Measurements from ENCODE around the gene RASA3.

The RASA3 gene

DNA sequence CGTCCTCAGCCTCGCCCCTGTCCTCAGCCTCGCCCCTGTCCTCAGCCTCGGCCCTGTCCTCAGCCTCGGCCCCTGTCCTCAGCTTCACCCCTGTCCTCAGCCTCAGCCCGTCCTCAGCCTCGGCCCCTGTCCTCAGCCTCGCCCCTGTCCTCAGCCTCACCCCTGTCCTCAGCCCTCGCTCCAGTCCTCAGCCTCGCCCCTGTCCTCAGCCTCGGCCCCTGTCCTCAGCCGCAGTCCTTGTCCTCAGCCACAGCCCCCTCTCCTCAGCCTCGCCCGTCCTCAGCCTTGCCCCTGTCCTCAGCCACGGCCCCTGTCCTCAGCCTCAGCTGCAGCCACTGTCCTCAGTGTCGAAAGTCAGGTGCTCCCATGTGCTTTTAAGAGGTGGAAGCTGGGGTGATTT is 169.0 kb downstream of the RASA3 start:
- FAIRE-seq = no peak

DNA sequence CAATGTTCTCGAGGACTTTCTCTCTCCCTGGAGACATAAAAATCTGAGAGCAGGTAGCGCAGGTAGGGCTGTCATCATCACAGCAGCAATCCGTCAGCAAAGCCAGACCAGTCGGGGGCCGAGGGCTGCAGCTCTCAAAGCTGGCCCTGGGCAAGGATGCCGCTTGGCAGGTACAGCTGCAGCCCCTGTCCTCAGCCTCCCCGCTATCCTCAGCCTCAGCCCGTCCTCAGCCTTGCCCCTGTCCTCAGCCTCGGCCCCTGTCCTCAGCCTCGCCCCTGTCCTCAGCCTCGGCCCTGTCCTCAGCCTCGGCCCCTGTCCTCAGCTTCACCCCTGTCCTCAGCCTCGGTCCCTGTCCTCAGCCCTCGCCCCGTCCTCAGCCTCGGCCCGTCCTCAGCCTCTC is 169.4 kb downstream of the RASA3 start:
- no peak for FAIRE-seq

DNA sequence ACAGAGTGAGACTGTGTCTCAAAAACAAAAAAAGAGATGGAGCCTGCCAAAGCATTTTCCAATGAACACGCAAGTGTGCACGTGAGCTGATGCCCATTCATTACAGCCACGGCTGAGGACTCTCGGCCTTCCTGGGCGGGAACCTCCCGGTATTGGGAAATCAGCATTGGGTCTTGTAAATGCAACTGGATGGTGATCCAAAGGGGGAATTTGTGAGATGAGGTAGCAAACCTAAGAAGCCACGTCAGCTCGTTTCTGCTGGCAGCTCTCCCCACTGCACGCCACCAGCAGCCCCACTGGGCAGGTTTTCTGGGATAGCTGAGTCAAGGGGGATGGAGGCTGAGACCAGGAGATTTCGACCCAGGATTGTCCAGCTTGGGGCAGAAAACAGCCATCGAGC is 170.0 kb downstream of the RASA3 start:
- no peak for FAIRE-seq

DNA sequence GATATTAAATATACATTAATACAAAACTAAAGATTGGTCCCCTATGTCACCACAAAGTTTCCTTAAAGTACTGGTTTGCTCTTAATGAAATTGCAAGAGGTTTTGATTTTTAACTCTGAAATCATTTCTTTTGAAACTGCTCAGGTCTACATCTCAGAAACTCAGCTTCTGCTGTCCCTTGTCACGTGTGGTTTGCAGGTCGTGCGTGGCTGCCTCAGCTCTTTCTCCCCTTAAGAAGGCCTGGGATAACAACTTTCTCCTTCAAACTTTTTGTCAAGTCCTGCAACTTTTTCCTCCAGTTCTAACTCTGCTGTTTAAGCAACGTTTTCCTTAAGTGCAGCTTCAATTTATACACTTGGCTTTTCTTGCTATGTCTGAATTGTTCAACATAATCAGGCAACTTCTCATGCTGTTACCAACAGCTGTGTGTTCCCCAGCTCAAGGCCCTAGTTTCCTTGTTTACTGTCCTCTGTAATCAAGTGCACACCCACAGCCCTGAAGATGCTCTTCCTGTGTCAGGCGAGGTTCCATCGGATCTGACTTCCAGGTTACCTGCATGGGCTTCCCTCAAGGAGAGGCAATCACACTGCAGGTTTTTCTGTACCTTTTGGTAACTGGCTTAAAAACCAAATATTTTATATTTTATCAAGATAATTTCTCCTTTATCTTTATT is 172.0 kb downstream of the RASA3 start:
- no peak for FAIRE-seq

DNA sequence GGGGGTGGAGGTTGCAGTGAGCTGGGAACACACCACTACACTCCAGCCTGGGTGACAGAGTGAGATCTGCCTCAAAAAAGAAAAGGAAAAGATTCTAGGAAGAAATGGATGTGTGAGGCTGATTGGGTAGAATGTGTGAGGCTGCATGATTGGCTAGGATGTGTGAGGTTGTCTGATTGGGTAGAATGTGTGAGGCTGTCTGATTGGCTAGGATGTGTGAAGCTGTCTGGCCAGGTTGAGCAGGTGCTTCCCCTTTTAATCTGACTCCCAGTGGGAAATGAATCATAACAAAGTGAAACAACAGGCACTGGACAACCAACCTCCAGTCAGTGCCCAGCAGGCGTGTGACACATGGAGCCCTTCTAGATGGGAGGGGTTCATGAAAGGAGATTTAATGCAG is 173.2 kb downstream of the RASA3 start:
- FAIRE-seq = no peak

DNA sequence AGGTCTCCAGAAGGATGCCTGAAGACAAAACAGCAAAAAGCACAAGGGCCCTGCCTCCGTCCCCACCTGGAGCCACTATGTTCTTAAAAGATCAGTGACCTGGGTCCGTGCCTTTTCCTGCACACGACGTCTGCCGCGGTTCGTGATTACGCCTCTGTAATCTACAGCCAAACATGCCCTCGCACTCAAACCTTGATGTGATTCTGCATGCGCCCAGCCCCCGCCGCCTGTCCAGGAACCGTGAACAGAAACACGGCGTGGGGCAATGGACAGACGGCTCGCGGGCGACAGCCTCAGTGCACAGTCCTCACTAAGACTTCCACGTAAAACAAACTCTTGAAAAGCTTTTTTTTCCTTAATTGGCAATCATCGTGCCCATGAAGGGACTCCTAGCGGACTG is 174.1 kb downstream of the RASA3 start:
- FAIRE-seq = no peak

DNA sequence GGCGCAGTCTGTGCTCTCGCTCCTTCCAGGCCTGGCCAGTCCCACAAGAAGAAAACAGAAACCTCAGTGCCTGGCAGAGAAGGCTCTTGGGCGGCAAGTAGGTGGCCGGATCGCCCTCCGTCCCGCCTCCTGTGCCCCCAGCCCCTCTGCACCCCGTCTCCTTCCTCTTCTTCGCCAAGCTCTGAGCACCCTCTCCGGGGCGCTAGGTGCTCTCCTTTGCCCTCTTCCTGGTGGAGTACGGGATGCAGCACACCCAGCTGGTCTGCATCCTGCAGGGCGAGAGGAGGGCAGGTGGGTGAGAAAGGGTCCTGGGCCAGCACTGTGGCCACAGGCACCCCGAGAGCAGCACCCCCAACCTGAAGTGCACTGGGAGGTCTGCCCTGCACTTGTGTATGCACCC is 175.9 kb downstream of the RASA3 start:
- no peak for FAIRE-seq

DNA sequence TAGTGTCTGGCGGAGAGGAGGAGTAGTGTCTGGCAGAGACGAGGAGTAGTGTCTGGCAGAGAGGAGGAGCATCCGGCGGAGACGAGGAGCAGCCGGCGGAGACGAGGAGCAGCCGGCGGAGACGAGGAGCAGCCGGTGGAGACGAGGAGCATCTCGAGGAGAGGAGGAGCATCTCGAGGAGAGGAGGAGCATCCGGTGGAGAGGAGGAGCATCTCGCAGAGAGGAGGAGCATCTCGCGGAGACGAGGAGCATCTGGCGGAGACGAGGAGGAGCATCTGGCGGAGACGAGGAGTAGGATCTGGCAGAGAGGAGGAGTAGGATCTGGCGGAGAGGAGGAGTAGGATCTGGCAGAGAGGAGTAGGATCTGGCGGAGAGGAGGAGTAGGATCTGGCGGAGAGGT is 176.7 kb downstream of the RASA3 start:
- no peak for FAIRE-seq

DNA sequence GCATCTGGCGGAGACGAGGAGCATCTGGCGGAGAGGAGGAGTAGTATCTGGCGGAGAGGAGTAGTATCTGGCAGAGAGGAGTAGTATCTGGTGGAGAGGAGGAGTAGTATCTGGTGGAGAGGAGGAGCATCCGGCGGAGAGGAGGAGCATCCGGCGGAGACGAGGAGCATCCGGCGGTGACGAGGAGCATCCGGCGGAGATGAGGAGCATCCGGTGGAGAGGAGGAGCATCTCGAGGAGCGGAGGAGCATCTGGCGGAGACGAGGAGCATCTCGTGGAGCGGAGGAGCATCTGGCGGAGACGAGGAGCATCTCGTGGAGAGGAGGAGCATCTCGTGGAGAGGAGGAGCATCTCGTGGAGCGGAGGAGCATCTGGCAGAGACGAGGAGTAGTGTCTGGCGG is 177.2 kb downstream of the RASA3 start:
- FAIRE-seq = no peak

DNA sequence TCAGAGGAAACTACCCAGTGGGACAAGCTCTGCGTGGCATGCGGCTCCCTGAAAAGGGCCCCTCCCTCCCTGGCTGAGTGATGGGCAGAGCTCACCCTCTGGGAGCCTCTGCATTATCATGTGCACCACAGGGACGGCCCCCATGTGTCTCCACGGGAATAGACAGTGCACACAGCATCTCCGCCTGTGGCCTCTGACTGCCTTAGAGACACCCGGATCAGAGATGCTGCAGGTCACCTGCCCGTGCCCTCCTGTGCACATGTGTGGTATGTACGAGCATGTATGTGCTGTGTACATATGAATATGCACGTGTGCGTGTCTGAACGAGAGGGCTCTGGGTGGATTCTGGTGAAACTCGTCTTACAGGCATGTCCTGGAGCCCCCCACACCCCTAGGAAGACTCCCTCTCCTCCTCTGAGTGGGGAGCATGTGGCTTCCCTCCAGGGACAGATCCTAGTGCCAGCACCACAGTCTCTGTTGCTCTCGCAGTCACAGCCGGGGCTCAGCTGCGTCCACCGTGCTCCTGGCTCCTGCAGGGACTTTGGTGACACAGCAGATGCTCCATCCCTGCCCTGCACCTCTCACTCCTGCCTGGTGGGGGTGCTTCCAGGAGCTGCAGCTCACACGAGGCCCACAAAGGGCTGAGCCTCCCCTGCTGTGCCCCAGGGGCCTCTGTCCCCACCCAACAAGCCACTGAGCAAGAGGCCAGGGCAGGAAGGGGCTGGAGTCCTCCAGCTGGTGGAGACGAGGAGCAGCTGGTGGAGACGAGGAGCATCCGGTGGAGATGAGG is 178.2 kb downstream of the RASA3 start:
- FAIRE-seq = no peak

DNA sequence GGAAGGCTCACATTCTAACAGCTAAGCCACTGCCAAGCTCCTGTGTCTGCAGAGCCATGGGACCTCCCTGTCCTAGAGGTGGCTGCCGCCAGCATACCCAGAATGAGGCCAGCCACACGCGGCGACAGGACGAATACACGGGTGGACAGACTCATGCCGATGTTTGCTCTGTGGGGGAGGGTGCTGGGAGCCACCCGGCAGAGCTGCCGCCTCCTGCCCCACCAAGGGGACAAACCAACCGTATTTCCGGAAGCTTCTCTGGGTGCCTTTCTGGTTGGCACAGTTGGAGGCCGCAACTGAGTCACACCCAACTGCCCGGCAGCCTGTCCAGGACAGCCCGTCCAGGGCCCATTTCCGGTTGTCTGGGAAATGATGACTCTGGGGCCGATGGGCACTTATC is 178.9 kb downstream of the RASA3 start:
- no peak for FAIRE-seq

DNA sequence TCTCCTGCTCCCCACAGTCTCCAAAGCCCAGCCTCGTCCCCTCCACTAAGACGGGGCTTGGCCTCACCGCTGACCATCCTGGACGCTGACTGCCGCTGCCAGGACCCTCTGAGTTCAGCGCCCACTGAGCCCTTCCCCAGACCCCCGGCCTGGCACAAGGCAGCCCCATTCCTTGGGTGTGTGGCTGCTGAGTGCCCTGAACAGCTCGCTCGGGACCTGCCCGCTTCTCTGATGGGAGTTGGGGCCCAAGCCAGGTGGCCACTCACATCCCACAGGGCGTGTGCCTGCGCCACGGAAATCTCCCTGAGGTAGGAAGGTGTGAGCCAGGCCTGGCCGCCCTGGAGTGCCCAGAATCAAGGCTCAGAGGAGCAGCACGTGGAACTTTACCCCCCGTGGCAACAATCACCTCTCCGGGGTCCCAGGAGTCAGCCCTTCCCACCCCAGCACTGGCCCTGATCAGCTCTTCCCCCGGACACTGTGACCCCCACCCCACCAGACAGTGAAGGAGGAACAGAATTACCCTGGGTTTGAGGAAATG is 179.4 kb downstream of the RASA3 start:
- no peak for FAIRE-seq

DNA sequence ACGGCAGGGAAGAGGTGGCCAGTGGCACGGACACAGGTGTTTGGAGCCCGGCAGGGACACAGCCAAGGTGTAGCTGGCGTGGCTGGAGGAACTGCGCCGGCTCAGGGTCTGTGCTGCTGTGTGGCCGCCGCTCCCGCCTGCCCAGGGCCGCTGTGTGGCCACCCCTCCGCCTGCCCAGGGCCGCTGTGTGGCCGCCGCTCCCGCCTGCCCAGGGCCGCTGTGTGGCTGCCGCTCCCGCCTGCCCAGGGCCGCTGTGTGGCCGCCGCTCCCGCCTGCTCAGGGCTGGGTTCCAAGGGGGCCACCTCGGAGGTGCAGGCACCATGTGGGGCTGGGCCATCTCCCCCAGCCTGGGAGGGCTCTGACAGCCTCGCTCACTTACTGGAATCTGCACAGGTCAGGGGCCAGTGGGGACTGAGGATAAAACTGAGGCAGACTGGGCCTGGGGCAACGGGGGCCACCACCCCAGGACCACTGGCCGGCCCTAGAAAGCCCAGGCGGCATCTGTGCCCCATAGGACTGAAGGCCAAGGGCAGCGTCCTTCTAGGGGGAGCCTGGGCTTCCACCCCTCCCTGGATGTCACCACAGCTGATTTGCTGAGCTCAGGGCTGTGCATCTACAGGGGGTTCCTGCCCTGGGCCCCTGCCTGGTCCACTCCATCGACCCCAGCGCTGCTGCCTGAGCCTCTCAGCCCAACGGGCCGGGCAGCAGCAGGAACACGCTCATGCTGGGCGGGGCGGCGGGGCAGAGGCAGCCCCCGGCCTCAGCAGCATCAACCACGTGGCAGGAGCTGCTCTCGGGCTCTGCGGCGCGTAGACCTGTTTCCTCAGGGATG is 180.1 kb downstream of the RASA3 start:
- FAIRE-seq = no peak

DNA sequence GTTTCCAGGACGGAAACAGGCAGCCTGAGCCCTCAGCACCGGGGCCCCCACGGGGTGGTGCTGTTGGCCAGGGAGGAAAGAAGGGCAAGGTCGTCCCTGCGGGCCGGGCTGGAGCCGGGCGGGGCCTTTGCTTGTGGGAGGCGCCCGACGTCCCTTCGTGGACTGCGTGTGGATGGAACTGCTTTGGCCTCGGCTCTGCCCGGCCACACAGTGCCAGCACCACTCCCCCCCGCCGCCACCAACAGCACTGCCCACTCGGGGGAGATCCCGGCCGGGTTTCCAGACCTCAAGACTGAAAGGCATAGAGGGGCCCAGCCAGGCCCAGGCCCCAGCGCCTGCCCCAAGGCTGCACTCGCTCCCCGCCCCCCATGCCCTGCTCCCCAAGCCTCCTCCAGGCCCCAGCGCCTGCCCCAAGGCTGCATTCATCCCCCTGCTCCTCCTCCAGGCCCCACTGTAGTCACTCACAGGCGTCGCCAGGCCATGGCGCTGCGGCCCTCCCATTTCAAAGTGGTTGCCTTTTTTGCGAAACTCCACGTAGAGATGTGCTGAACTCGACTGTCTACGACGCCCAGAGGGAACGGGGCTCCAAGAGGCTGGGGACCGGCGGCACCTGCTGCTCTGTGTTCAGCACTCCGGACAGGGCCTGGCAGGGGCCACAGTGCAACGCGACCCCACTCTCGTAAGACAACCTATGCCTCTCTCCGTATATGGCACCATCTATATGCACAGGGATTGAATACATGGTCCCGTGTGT is 181.0 kb downstream of the RASA3 start:
- FAIRE-seq = no peak

DNA sequence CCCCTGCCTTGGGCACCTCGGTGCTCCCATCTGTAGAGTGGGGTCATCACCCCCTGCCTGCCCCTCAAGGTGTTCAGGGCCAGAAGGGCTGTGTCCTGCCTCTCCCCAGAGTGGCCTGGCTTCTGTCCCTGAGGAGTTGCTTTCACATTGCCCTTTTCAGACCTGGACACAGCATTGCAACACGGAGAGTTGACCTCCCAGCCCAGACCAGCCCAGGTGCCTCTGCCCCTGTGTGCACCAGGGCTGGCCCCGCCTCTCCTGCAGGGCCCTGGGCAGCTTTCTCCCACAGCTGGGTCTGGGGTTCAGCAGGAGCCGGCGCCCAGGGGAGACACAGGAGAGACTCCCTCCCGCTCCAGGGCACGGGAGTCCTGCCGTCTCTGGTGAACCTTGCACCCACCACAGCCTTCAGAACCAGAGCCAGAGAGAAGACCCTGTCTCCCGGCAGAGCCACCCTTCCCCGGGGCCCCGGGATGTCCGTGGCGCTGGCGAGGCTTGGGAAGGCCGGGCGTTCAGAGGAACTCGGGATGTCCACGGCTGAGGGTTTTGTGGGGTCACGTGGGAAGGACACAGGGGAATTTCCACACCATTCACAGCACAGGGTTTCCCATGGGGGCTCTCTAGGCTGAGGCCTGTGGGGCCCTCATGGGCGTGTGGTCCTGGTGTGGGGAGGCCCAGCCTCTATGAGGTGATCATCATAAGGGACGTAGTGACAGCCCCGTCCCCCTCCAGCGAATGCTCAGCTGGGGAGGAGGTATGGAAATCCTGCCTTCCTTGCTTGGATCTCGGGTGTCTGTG is 181.8 kb downstream of the RASA3 start:
- no peak for FAIRE-seq

DNA sequence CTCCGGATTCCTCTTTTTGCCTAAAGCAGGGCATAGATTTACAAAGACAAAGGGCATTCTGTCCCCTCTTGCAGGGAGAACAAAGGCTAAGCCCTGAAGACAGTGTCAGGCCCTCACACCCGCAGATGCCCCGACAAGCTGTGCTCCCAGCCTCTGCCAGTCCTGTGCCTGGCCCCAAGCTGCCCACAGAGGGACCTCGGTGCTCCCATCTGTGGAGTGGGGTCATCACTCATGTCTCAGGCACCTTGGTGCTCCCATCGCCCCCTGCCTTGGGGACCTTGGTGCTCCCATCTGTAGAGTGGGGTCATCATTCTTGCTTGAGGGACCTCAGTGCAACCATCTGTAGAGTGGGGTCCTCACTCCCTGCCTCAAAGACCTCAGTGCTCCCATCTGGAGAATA is 182.9 kb downstream of the RASA3 start:
- no peak for FAIRE-seq

DNA sequence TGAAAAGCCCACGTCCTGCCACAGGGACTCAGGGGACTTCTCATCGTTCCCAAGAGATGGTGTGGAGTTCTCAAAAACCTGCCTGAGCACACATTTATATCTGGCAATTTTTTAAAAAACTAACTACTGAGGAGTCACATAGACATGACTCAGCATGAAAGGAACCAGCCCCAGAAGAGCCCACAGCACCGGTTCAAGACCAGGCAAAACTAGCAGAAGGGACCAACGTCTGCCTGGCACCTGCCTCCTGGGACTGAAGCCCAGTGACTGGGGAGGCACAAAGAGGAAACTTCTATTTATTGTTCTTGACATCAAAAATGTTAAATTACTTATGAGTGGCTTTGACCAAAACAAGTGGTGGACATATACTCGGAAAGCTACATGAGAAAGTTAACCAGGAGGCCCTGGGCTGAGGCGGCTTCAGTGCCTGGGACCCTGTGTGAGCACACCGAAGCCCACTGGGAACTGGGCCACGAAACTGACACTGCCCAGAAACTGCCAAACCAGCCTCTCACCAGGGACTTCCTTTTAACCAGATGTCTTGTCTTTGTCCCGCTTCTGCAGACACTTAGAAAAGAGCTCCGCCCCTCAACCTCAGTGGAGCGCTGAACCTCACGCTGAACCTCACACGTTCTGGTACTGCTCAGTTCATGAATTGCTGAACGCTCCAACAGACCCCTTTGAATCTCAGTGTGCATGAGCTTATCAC is 184.2 kb downstream of the RASA3 start:
- no peak for FAIRE-seq

DNA sequence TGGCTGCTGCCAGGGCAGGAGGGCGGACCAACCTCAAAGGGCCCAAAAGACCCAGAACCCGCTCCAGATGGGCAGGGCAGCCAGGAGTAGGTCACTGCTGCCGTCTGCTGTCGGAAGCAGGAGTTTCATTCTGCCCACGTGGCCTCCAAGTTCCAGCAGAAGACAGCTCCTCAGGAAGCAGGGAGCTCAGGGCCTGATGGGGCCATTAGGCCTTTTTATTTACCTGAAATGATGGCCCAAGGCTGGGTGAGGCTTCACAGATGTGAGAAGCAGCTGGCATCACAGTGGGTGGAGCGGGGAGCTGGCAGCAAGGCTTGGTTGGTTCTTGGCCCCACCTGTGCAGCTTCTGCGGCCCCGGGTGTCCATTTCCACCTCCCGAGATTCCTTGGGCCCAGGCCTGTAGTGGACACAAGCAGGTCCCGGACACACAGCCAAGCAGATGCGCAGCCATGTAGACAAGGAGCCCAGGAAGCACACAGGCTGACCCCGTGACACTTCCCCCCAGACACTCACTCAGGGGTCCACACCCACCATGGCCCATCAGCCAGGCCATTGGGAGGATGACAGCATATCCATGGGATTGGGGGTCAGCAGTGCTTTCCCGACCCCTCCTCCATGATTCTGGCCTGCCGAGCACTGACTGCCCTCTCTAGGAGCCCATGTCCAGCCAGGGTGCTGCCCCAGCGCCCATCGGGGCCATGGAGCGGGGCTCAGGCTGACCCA is 185.0 kb downstream of the RASA3 start:
- no peak for FAIRE-seq

DNA sequence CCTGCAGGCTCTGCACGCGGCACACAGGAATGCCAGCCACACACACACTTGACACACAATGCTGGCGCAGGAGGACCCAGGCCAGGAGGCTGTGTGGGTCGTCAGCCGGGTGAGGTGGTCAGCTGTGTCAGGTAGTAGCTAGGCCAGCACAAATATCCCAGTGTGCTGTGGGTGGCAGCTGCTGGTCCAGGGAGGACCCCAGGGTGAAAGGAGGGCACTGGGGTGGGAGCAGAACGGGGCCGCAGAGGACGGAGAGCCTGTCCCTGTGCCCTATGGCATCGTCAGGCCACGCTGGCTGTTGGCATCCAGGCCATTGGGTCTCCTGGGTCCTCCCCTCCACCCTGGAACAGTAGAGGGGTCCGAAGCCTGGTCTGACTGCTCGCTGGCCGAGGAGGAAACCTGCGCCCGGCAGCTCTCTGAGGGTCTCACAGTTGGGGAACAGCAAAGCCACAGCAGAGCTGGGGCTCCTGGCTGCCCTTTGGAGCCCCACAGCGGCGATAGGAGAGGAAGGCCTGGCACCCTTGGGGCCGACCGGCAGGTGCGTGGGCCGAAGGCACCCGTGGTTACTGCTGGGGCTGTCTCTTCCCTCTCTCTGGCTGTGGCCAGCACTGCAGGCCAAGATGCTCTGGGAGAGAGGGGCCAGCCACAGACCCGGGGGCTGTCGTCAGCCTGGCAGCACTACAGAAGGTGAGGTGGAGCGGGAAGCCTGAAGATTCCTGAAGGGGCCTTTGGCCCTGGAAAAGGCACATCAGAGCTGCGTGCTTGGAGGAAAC is 185.8 kb downstream of the RASA3 start:
- FAIRE-seq = no peak
